Stimulated activated CD4-positive, alpha-beta T cell treated with anti-CD3 and anti-CD28 coated beads, Interleukin-1b, Interleukin-23, amount 100 ng/mL, for 48 hours (primary cell): ENCODE measurements around the gene TIGIT.

Source experiments
- DNase-seq: peaks from one replicate; pipeline ENCODE4 v3.0.0-alpha.2; 2020

The TIGIT gene

GRCh38 chr3:114314282-114314681 is 20.5 kb downstream of the TIGIT start:
- no peak for DNase-seq

DNA sequence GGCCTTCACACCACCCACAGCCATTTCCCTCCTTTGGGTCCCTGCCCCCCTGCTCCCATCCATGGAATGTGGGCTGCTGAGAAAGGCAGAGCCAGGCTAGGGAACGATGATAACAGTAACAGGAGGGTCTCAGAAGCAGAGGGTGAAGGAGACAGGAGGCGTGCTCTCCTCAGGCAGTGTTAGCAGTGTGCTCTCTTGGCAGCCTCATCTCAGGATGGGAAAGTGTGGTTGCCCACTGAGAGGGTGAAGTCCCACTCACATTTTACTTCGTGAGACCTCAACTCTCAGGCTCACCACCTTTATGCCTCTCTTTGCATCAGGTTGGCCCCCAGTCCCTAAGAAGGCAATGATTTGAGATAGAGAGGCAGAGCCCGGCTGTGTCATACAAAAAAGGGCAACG is 24.5 kb downstream of the TIGIT start:
- no peak for DNase-seq

GRCh38 chr3:114319453-114319852 is 25.6 kb downstream of the TIGIT start:
- DNase-seq = no peak

GRCh38 chr3:114320246-114320645 is 26.4 kb downstream of the TIGIT start:
- no peak for DNase-seq

DNA sequence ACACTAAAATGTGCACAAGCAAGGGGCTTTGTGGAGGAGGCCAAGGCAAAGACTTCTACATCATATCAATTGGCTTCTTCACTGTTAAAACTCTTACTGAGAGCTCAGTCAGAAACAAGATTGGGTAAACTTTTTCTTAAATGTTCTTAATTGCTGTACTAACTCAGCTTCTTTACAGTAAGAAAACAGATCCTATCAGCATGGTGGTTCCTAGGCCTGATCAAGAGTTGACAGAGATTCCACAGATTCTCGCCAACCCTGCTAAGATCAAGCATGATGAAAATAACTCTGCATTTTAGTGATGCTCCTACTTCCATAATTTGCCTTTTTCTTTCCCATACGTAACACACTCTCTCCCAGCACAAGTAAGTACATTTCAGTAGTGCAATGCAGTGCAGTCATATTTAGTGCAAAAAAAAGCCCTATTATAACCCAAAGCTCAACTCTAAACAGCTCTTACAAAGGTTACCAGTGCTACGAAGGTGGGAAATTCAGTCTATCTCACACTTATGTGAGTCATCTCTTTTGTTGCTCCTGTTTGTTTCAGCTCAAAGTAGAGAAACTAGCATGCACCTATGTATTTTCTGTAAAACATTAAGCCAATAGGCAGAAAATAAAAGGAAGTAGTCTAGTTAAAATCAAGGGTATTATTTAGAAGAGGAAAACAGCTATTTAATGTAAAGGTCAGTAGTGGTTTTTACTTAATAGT is 29.9 kb downstream of the TIGIT start:
- no peak for DNase-seq

- DNase-seq = no peak
Observed at GRCh38 chr3:114327665-114328064, 33.8 kb downstream of the TIGIT start.

- DNase-seq = no peak
Observed at GRCh38 chr3:114328345-114328744, 34.5 kb downstream of the TIGIT start.

GRCh38 chr3:114329823-114330222 is 36.0 kb downstream of the TIGIT start:
- DNase-seq = no peak

- no peak for DNase-seq
Observed at GRCh38 chr3:114331007-114331406, 37.2 kb downstream of the TIGIT start.

DNA sequence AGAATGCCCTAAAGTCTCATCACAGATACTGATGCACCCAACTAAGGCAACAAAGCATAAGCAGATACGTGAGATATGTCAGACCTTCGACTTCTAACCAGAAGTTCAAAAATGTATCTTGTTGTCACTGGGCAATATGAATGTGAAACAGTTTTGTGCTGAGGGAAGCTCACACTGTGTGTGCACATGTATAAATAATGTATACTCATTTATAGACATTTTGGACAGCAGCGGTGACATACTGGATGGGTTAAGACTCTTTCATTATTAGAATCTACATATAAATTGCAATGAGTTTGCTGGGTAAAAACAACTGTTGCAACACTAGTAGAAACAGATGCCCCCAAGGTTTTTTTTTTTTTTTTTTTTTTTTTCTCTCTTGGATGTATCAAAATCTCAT is 37.9 kb downstream of the TIGIT start:
- no peak for DNase-seq

- DNase-seq = no peak
Observed at GRCh38 chr3:114332342-114333179, 38.7 kb downstream of the TIGIT start.

- DNase-seq = no peak
Observed at GRCh38 chr3:114333180-114333922, 39.5 kb downstream of the TIGIT start.

DNA sequence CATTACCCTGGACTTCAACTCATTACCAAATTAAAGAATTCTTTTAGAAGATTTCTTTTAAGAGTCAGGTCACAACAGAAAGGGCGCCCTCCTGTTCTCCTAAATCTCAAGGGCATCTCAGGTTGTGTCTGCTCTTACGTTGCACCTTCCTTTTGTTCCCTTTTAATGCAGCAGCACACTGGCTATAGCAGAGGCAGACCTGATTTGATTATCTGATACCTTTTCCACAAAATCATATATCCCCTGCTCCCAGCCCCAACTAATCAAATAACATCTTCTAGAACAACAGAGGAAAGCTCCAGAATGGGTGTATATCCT is 40.1 kb downstream of the TIGIT start:
- no peak for DNase-seq

GRCh38 chr3:114336122-114336697 is 42.4 kb downstream of the TIGIT start:
- DNase-seq = no peak

GRCh38 chr3:114336857-114337256 is 43.0 kb downstream of the TIGIT start:
- DNase-seq = no peak

- no peak for DNase-seq
Observed at GRCh38 chr3:114338651-114339357, 45.0 kb downstream of the TIGIT start.

DNA sequence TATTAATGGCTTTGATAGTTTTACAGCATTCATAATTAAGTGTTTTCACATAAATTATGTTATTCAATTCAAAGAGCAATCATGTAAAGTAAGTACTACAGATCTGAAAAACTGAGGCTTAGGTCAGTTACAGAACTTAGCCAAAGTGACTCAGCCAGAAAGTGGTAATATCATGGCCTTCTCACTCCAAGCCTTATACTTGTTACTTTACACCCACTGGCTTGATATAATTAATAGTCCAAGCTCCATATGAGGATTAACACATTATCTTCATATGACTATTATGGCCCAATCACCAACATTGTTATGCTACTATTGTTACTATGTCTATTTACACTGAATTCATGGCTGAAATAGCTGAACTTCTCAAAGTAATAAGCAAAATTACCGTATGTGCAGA is 50.7 kb downstream of the TIGIT start:
- no peak for DNase-seq

GRCh38 chr3:114350271-114350670 is 56.4 kb downstream of the TIGIT start:
- no peak for DNase-seq

GRCh38 chr3:114350690-114351089 is 56.9 kb downstream of the TIGIT start:
- no peak for DNase-seq

- no peak for DNase-seq
Observed at GRCh38 chr3:114351123-114351821, 57.4 kb downstream of the TIGIT start.

DNA sequence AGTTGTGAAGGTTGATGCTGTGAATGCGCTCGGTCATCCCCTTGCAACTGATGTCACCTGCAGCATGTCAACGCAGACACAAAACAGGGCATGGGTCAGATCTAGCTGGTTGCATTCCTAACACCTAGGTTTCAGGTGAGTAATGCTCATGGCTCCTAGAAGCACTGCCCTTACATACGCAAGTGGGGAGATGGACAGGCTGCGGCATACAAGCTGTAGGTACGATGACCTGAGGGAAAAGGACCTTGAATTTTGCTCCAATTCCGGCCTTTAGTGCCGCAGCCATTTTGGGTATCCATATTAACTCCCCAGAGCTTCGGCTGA is 58.0 kb downstream of the TIGIT start:
- DNase-seq = no peak

DNA sequence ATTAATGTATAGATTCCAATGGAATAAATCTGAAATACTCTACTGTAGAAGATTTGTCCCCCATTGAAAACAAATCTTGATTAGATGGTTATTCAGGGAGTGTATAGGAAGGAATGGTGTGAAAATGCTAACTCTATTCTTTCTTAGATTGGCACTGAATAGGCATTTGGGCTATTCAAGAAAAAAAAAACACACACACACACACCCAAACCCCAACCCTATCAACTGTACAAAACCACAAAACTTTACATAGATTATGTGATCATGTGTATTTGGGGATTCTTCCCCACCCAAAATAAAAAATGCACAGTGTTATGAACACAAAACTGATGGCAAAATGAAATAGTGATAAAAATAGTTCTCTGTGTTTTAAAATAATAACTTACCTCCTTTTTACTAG is 61.8 kb downstream of the TIGIT start:
- no peak for DNase-seq
